GM18499 (cell line): ENCODE results near the gene EGFR.

ENCODE experiments used
- ATAC-seq: cut with Tn5 transposase; IDR thresholded peaks from one replicate; pipeline ENCODE4 v1.9.1; 2021; ENCODE audit warnings: moderate number of reproducible peaks; ENCODE audit not compliant: insufficient read depth, unreplicated experiment

The EGFR gene

DNA sequence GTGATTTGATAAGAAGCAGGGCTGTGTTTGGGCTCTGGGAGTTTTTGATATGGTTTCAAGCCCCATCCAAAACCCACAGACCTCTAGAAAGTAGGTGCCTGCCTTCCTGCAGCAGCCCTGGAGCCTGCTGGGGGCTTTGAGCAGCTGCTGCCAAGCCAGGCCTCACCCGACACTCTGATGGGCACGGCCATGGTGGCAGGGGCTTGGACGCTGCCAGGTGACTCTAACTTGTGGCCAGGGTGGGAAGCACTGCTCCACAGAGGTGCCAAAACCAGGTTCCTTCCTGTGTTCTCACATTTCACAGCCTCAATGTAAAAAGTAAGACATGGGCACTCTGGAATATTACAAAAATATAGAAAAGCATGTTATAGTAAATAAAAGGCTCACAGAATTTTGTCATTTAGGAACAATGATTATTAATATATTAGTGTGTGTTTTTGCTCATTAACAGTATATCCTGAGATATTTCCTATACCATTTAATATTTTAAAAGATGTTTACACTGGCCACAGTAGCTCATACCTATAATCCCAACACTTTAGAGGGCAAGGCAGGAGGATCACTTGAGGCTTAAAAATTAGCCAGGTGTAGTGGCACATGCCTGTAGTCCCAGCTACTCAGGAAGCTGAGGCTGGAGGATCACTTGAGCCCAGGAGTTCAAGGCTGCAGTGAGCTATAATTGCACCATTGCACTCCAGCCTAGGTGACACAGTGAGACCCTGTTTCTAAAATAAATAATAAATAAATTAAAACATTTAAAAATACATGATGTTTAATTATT lies 95.1 kb downstream of the EGFR start:
- ATAC-seq: no peak

GRCh38 chr7:55117286-55117685 lies 98.5 kb downstream of the EGFR start:
- no peak for ATAC-seq

DNA sequence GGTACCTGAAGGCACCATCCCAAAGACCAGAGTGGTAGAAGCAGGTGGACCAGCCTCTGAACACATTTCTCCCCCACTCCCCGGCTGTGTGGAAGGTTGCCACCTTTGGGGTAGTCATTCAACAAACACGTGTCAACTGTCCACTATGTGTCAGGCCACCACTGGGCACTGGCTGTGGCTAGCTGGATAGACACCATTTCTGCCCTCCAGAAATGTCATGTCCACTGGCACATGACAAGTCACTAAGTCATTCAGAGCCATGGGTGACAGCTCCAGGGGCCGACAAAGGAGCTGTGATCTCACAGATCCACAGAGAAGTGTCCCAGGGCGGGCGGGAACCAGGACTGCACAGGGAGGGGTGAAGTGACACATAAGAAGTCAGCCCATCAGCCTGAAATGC lies 99.6 kb downstream of the EGFR start:
- no peak for ATAC-seq

DNA sequence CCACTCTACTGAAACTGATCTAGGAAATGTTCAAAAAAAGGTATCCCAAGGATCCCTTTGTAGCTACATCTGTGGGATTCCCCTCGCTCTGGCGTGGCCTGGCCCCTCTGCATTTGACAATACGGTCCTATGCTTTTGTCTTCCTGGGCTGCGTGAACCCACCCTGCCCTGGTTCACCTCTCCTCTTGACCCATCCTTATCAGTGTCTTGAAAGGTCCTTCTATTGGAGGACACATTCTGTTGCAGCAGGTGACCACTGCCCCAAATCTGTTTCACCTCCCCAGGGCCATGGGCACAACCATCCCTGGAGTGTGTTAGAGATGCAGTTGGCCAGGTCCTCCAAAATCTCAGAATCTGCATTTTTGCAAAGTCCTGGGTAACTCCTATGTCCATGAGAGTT lies 100.8 kb downstream of the EGFR start:
- no peak for ATAC-seq

DNA sequence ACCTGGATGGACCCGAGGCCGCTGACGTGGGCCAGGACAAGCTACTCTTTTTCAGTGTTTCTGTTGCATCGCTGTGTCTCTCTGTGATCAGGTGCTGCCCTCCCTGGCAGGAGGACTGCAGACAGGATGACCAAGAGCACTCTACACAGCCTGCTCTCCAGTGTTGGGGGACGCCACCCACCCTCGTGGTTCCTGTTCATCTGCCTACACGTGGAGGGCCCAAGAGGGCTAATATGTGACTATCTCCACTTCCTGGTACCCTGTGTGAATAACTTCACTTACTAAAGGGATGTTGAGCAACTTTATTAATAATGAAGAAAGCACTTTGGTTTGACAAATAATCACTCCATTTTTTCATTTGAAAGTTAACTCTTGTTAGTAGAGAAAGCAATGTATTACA lies 101.3 kb downstream of the EGFR start:
- ATAC-seq: no peak

DNA sequence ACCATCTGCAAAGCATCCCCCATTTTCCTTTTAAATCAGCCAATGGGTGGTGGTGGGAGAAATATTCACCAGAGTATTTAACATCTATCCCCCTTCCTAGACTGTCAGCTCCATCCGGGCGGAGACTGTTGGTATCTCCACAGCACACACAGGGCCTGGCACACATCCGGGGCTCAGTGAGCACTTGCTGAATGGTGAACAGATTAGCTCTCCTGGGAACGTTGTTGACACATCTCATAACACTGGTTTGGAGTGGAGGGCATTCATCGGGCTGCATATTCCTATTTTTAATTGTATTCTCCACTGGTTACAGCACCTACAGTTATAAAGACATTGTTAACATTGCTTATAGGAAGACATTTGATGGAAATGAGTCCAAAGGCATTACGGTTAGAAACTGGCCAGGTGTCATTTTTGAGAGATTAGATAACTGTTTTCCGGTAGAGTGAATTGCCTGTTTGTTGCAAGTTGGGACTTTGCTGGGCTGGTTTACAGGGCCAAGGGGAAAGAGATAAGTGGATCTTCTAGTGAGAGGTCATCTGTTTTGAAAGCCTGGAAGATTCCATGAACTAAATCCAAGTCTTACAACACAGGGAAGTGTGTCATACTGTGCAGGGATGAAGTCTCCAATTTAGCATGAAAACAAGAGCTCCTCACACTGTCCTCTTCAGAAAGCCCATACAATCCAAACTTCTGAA lies 101.8 kb downstream of the EGFR start:
- no peak for ATAC-seq

DNA sequence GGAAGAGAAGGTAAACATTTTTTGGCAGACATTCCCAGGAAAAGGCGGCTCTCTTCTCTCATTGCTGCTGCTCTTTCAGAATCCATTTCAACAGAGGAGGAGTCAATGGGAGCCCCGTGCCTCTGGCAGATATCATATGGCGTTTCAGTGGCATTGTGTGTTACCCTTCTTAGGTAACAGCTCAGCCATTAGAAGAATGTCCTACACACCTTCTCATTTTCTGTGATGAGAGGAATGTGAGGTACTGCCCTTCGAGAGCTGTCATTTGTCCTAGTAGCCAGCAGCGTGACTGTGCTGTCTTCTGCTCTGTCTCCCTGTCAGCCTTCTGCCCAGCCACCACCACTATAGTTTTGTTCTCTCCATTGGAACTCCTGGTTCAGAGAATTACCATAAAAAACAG lies 102.4 kb downstream of the EGFR start:
- ATAC-seq: no peak

GRCh38 chr7:55122263-55122662 lies 103.4 kb downstream of the EGFR start:
- no peak for ATAC-seq

- no peak for ATAC-seq
These were observed 106.4 kb downstream of the EGFR start for GRCh38 chr7:55124989-55125875.

DNA sequence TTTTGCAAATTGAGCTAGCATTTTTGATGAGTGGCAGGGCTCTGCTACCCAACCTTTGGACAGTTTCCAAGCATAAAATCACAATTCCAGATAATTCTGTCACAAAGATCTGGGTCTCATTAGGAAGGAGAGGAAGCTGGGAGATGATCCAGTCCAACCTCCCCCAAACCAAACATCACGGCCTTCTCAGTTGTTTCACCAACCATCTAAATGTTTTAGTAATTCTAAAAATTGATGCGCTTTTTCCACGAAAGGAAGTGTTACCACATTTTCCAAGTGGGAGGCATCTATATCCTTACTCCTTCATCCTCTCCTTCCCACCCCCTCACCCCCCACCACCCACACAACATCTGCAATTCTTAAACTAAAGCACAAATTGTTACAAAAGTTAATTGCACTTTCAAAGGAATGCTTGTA lies 108.3 kb downstream of the EGFR start:
- ATAC-seq: no peak

GRCh38 chr7:55127622-55128081 lies 108.8 kb downstream of the EGFR start:
- ATAC-seq: no peak

- no peak for ATAC-seq
These were observed 110.0 kb downstream of the EGFR start for GRCh38 chr7:55128693-55129394.

DNA sequence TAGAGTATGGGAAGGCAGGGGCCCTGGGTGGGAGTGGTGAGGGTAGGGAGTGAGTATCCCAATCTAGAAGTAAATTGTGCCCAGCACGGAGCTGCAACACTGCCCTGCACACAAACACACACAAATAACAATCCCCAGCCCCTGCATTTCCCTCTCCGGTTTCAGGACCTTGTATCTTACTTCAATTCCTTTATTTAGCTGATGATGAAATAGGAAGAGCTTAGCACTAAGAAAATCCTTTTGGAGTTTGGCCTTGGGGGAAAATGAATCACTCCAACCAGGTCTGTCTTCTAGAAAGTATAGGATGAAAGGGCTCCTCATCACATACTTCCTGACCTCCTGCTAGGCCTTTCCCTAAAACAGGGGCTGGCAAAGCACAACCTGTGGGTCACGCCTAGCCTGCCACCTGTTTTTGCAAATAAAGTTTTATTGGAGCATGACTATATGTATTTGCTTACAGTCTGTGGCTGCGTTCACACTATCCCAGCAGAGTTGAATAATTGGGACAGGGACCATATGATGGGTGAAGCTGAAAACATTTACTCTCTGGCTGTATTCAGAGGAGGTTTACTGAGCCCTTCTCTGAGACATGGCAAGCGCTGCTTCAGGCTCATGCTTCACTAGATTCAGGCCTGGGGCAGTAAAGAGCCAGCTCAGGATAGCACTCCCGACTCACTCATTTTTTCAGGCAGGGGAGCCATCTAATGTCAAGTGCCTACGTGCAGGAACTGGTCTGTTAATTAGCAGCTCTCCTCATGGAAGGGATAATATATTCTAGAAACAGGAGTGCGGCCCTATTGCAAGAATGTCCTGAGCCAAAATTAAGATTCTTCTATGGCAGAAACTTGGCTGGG lies 111.0 kb downstream of the EGFR start:
- no peak for ATAC-seq

GRCh38 chr7:55130395-55131141 lies 111.8 kb downstream of the EGFR start:
- no peak for ATAC-seq

DNA sequence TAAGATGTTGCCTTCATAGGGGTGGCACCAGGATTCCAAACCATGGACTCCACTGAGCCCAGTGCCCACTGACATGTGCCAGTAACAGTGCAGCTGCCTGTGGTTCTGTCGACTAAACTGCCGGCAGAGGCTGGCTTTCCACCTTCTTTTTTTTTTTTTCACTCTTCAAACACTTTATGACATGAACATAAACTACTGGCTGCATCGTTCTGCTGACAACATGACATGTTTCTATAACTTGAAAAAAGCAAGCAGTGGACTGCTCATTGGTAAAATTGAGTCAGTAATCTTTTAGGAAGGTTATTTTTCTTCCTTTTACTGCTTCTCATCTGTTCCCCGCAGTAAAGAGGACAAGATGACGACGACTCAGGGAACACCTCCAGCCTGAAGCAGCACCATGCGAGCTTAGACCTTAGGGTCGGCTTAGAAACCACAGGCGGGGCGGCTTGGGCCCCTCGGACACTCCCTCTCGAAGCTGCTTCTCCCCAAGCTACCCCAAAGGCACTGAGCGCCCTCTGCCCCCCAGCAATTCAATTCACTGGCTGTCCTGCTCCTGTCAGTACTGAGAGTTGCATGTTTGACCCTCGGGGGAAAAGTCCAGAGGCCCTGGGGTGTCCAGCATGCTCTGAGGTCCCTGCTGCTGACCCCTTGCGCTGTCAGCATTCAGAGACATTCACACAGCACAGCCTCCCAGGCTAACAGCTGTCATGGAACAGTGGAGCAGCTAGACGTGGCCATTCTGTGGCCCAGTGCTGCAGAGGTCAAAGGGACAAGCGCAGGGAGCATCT lies 112.5 kb downstream of the EGFR start:
- no peak for ATAC-seq

DNA sequence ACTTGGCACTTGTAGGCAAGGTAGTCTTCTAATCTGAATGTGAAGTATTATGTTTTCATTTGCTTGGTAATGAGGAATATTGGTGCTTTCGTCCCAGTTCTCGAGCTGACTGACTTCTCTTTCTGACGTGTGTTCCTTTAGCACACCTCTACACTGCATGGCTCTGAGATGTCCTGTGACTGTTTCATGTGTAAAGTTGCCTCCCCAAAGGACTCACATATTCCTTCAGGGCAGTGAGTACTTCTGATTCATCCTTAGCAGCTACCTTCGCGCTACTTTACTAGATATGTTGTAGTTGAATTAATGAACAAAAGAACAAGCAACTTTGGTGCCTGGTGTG lies 113.7 kb downstream of the EGFR start:
- ATAC-seq: no peak

DNA sequence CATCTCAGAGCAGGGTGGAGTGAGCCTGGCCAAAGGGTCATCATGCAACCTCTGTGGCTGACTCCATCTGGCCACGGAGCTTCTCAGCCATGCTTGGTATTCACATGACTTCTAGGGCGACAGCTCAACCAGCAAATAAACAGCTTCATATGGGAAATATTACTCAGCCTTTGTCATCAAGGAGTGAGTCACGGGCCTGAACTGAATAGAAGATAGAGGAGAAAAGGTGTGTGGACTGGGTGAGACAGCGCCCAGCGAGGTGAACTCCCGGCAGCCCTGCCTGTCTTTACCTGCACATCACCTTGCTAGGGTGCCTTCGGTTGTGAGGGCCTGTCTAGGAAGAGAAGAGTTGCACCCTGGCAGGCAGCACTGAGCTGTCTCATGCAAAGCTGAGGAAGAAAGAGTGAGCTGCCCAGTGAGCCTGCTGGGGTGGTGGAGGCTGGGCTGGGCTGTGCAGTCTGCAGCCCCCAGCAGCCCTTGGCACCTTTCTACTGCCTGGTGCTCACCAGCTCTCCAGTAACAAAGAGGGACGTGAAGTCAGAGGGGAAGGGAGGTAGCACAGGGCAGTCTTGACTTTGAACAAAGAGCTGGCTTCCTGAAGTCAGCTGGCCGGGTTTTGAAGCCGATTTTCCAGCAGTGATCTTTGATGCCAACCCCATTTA lies 114.2 kb downstream of the EGFR start:
- no peak for ATAC-seq
